Measurements from ENCODE around the gene IPPK. TPM values are rescaled to one million over a fixed set of nuclear protein-coding genes. Genes with fewer than 3 reads are reported as not detected.
A peak's percentile ranks its signal among the peaks of the same experiment; 100 is the strongest.

The IPPK gene
- total RNA-seq, 4 donors from 2014 or later: 41.8 to 86.9 (median 46.1) TPM

- TF ChIP-seq POLR2A (IDR thresholded peaks at IDR 0.05) (no peak), CTCF (IDR thresholded peaks at IDR 0.05) (no peak)
- H3K27ac ChIP-seq: peak overlapping the region; percentile 81 to 92 (median 84)
- no peaks in the 10 kb centered on the region for H3K27me3 ChIP-seq
- no peak for DNase-seq
- intact Hi-C loops (cut with DNase I): no loop called here
- no peak overlapping the region for H3K4me3 ChIP-seq
- peaks cover 0 to 94% (median 28%) of the 10 kb centered on the region in 3 donors for H3K36me3 ChIP-seq
- WGBS, 2 donors: 70 to 71% methylated on average over 11 to 16 of the region's 17 CpGs
- H3K9me3 ChIP-seq: no peaks in the 10 kb centered on the region
- H3K4me1 ChIP-seq: peaks cover 29 to 94% (median 54%) of the 10 kb centered on the region in 3 donors
Measured at GRCh38 chr9:92614763-92615461, 55.0 kb downstream of the IPPK start.

DNA sequence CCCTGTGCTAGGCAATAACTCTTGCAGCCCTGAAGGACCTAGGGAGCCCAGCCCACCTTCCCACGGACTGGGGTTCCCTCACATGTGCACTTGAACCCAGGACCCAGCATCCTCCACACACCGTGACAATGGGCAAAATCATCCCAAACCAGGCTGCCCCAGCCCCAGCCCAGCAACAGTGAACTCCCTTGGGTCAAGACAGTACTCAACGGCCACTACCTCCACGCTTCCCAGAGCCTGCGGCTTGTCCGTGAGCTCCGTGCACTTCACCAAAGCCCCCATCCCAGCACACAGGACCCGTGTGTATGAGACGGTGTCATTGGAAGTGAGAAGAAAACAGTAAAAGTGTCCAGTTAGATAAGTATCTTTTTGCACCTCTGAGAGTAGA is 55.8 kb downstream of the IPPK start:
- intact Hi-C loops (cut with DNase I): no loop called here
- Histone ChIP-seq H3K4me3 (no peak overlapping the region), H3K27ac (peak overlapping the region in 3 of 4 donors; percentile 7 to 85 (median 81)), H3K36me3 (peaks cover 0 to 86% (median 22%) of the 10 kb centered on the region in 3 donors), H3K4me1 (peaks cover 31 to 100% (median 60%) of the 10 kb centered on the region in 3 donors), H3K9me3 (no peaks in the 10 kb centered on the region), H3K27me3 (no peaks in the 10 kb centered on the region)
- DNase-seq: no peak
- no peak for TF ChIP-seq POLR2A (IDR thresholded peaks at IDR 0.05)
- no peak for TF ChIP-seq CTCF (IDR thresholded peaks at IDR 0.05)
- WGBS, 2 donors: 95 to 99% methylated on average over 8 of the region's 9 CpGs

- Histone ChIP-seq H3K9me3 (no peaks in the 10 kb centered on the region), H3K4me3 (no peak overlapping the region), H3K4me1 (peaks cover 36 to 100% (median 60%) of the 10 kb centered on the region in 3 donors), H3K27ac (peak overlapping the region; percentile 62 to 85 (median 78)), H3K27me3 (no peaks in the 10 kb centered on the region), H3K36me3 (peaks cover 0 to 80% (median 16%) of the 10 kb centered on the region in 3 donors)
- TF ChIP-seq CTCF (IDR thresholded peaks at IDR 0.05) (no peak), POLR2A (IDR thresholded peaks at IDR 0.05) (no peak)
- WGBS, 2 donors: 89 to 96% methylated on average over 15 of the region's 23 CpGs
- DNase-seq: no peak
- intact Hi-C loops (cut with DNase I): no loop called here
Measured at GRCh38 chr9:92613268-92614122, 56.4 kb downstream of the IPPK start.

GRCh38 chr9:92612816-92613215 is 57.1 kb downstream of the IPPK start:
- DNase-seq: no peak
- peaks cover 0 to 73% (median 9%) of the 10 kb centered on the region in 3 donors for H3K36me3 ChIP-seq
- peaks cover 35 to 100% (median 57%) of the 10 kb centered on the region in 3 donors for H3K4me1 ChIP-seq

More at GRCh38 chr9:92612816-92613215, 57.1 kb downstream of the IPPK start:
- no peaks in the 10 kb centered on the region for H3K27me3 ChIP-seq
- no peak overlapping the region for H3K4me3 ChIP-seq
- peak overlapping the region; percentile 62 to 85 (median 78) for H3K27ac ChIP-seq
- intact Hi-C loops (cut with DNase I): no loop called here
- 76 to 85% methylated on average over 10 of the region's 11 CpGs for WGBS, 2 donors
- TF ChIP-seq POLR2A (IDR thresholded peaks at IDR 0.05) (no peak), CTCF (IDR thresholded peaks at IDR 0.05) (no peak)
- no peaks in the 10 kb centered on the region for H3K9me3 ChIP-seq
